ENCODE results near the gene PLXNA2.

Gene PLXNA2

GRCh38 chr1:208083016-208083714, 161.0 kb downstream of the PLXNA2 start:
- Histone ChIP-seq H3K27ac (replicated peaks; ENCODE audit: low read length) (no peak overlapping the region), H2BK15ac (ENCODE audit: low read length) (no peak overlapping the region), H3K14ac (ENCODE audit: low read length) (no peak overlapping the region), H3K9ac (ENCODE audit: low read depth, low read length, poor library complexity) (no peak overlapping the region), H3K4ac (ENCODE audit: low read length) (no peak overlapping the region), H3K4me3 (ENCODE audit: low read length in 2 of 2) (no peak overlapping the region), H3K27me3 (ENCODE audit: control insufficient read depth in 3 of 3, insufficient read depth in 3 of 3, low read depth in 1 of 3, low read length in 3 of 3) (no peaks in the 10 kb centered on the region), H2BK120ac (ENCODE audit: low read depth, low read length) (no peak overlapping the region), H2BK12ac (ENCODE audit: low read length) (no peak overlapping the region), H3K36me3 (replicated peaks in 1 of 2; ENCODE audit: control insufficient read depth in 2 of 2, insufficient read depth in 2 of 2, low read length in 2 of 2) (no peaks in the 10 kb centered on the region), H2AFZ (ENCODE audit: low read length) (peak overlapping the region; percentile 69), H3K4me1 (ENCODE audit: control insufficient read depth in 2 of 2, insufficient read depth in 1 of 2, low read depth in 1 of 2, low read length in 2 of 2) (peaks cover 20 to 27% of the 10 kb centered on the region in 2 donors), H3K4me2 (ENCODE audit: insufficient read depth, low read length, poor library complexity, severe bottlenecking) (no peak overlapping the region), H4K8ac (ENCODE audit: low read depth, low read length) (no peak overlapping the region), H2AK5ac (ENCODE audit: low read depth, low read length) (no peak overlapping the region), H3K23ac (ENCODE audit: low read depth, low read length, poor library complexity) (no peak overlapping the region), H4K91ac (ENCODE audit: low read depth, low read length, poor library complexity) (no peak overlapping the region), H2BK5ac (ENCODE audit: low read length) (no peak overlapping the region), H3K9me3 (replicated peaks in 1 of 2; ENCODE audit: control insufficient read depth in 2 of 2, insufficient read depth in 1 of 2, low read depth in 1 of 2, low read length in 2 of 2) (no peaks in the 10 kb centered on the region), H3K79me1 (ENCODE audit: low read depth, low read length) (no peaks in the 10 kb centered on the region), H3K18ac (ENCODE audit: low read length) (peak overlapping the region; percentile 15)
- no peak for DNase-seq (ENCODE audit: low spot score)
- WGBS, 2 donors (ENCODE audit: extremely low coverage in 2 of 2, insufficient read length in 2 of 2, insufficient replicate concordance in 1 of 2), result no CpG with 5 or more reads among the region's 16 CpGs

GRCh38 chr1:208081972-208082371, 162.2 kb downstream of the PLXNA2 start:
- H3K4ac ChIP-seq (ENCODE audit: low read length), result no peak overlapping the region
- H3K4me1 ChIP-seq (ENCODE audit: control insufficient read depth in 2 of 2, insufficient read depth in 1 of 2, low read depth in 1 of 2, low read length in 2 of 2), result peaks cover 28 to 34% of the 10 kb centered on the region in 2 donors
- H3K9me3 ChIP-seq (replicated peaks in 1 of 2; ENCODE audit: control insufficient read depth in 2 of 2, insufficient read depth in 1 of 2, low read depth in 1 of 2, low read length in 2 of 2), result no peaks in the 10 kb centered on the region
- H2AK5ac ChIP-seq (ENCODE audit: low read depth, low read length), result no peak overlapping the region
- no peak overlapping the region for H2BK120ac ChIP-seq (ENCODE audit: low read depth, low read length)
- H3K27ac ChIP-seq (replicated peaks; ENCODE audit: low read length), result no peak overlapping the region
- no peak for DNase-seq (ENCODE audit: low spot score)
- no peaks in the 10 kb centered on the region for H3K27me3 ChIP-seq (ENCODE audit: control insufficient read depth in 3 of 3, insufficient read depth in 3 of 3, low read depth in 1 of 3, low read length in 3 of 3)
- H3K14ac ChIP-seq (ENCODE audit: low read length), result no peak overlapping the region
- H2BK5ac ChIP-seq (ENCODE audit: low read length), result no peak overlapping the region
- H3K4me2 ChIP-seq (ENCODE audit: insufficient read depth, low read length, poor library complexity, severe bottlenecking), result no peak overlapping the region
- peak overlapping the region; percentile 69 for H2AFZ ChIP-seq (ENCODE audit: low read length)
- H2BK12ac ChIP-seq (ENCODE audit: low read length), result no peak overlapping the region
- H2BK15ac ChIP-seq (ENCODE audit: low read length), result no peak overlapping the region
- no peaks in the 10 kb centered on the region for H3K36me3 ChIP-seq (replicated peaks in 1 of 2; ENCODE audit: control insufficient read depth in 2 of 2, insufficient read depth in 2 of 2, low read length in 2 of 2)
- no peak overlapping the region for H4K91ac ChIP-seq (ENCODE audit: low read depth, low read length, poor library complexity)
- H3K4me3 ChIP-seq (ENCODE audit: low read length in 2 of 2), result peak overlapping the region in 1 of 2 donors; percentile 4
- H3K18ac ChIP-seq (ENCODE audit: low read length), result peak overlapping the region; percentile 17
- no peak overlapping the region for H3K23ac ChIP-seq (ENCODE audit: low read depth, low read length, poor library complexity)
- H3K79me1 ChIP-seq (ENCODE audit: low read depth, low read length), result no peaks in the 10 kb centered on the region
- no CpG with 5 or more reads among the region's 12 CpGs for WGBS, 2 donors (ENCODE audit: extremely low coverage in 2 of 2, insufficient read length in 2 of 2, insufficient replicate concordance in 1 of 2)
- no peak overlapping the region for H3K9ac ChIP-seq (ENCODE audit: low read depth, low read length, poor library complexity)
- no peak overlapping the region for H4K8ac ChIP-seq (ENCODE audit: low read depth, low read length)

GRCh38 chr1:208080396-208081286, 163.5 kb downstream of the PLXNA2 start:
- no peak overlapping the region for H3K9ac ChIP-seq (ENCODE audit: low read depth, low read length, poor library complexity)
- no peaks in the 10 kb centered on the region for H3K9me3 ChIP-seq (replicated peaks in 1 of 2; ENCODE audit: control insufficient read depth in 2 of 2, insufficient read depth in 1 of 2, low read depth in 1 of 2, low read length in 2 of 2)
- H2AFZ ChIP-seq (ENCODE audit: low read length), result no peak overlapping the region
- H4K91ac ChIP-seq (ENCODE audit: low read depth, low read length, poor library complexity), result no peak overlapping the region
- no peak for DNase-seq (ENCODE audit: low spot score)
- no peak overlapping the region for H3K14ac ChIP-seq (ENCODE audit: low read length)
- no peak overlapping the region for H3K23ac ChIP-seq (ENCODE audit: low read depth, low read length, poor library complexity)
- H3K27ac ChIP-seq (replicated peaks; ENCODE audit: low read length), result no peak overlapping the region
- H2AK5ac ChIP-seq (ENCODE audit: low read depth, low read length), result no peak overlapping the region
- no peak overlapping the region for H3K4me2 ChIP-seq (ENCODE audit: insufficient read depth, low read length, poor library complexity, severe bottlenecking)
- H3K4ac ChIP-seq (ENCODE audit: low read length), result no peak overlapping the region
- no peak overlapping the region for H2BK5ac ChIP-seq (ENCODE audit: low read length)
- H3K79me1 ChIP-seq (ENCODE audit: low read depth, low read length), result no peaks in the 10 kb centered on the region
- H3K27me3 ChIP-seq (ENCODE audit: control insufficient read depth in 3 of 3, insufficient read depth in 3 of 3, low read depth in 1 of 3, low read length in 3 of 3), result no peaks in the 10 kb centered on the region
- H4K8ac ChIP-seq (ENCODE audit: low read depth, low read length), result no peak overlapping the region
- no peak overlapping the region for H2BK120ac ChIP-seq (ENCODE audit: low read depth, low read length)
- H2BK15ac ChIP-seq (ENCODE audit: low read length), result no peak overlapping the region
- H3K36me3 ChIP-seq (replicated peaks in 1 of 2; ENCODE audit: control insufficient read depth in 2 of 2, insufficient read depth in 2 of 2, low read length in 2 of 2), result no peaks in the 10 kb centered on the region
- H2BK12ac ChIP-seq (ENCODE audit: low read length), result no peak overlapping the region
- H3K4me3 ChIP-seq (ENCODE audit: low read length in 2 of 2), result no peak overlapping the region
- no peak overlapping the region for H3K18ac ChIP-seq (ENCODE audit: low read length)
- WGBS, 2 donors (ENCODE audit: extremely low coverage in 2 of 2, insufficient read length in 2 of 2, insufficient replicate concordance in 1 of 2), result no CpG with 5 or more reads among the region's 11 CpGs
- H3K4me1 ChIP-seq (ENCODE audit: control insufficient read depth in 2 of 2, insufficient read depth in 1 of 2, low read depth in 1 of 2, low read length in 2 of 2), result peaks cover 28% of the 10 kb centered on the region in 2 donors

- Histone ChIP-seq H3K4me1 (ENCODE audit: control insufficient read depth in 2 of 2, insufficient read depth in 1 of 2, low read depth in 1 of 2, low read length in 2 of 2) (peaks cover 28% of the 10 kb centered on the region in 2 donors), H3K27ac (replicated peaks; ENCODE audit: low read length) (no peak overlapping the region), H3K79me1 (ENCODE audit: low read depth, low read length) (no peaks in the 10 kb centered on the region), H3K4ac (ENCODE audit: low read length) (no peak overlapping the region), H2BK120ac (ENCODE audit: low read depth, low read length) (no peak overlapping the region), H3K36me3 (replicated peaks in 1 of 2; ENCODE audit: control insufficient read depth in 2 of 2, insufficient read depth in 2 of 2, low read length in 2 of 2) (no peaks in the 10 kb centered on the region), H3K27me3 (ENCODE audit: control insufficient read depth in 3 of 3, insufficient read depth in 3 of 3, low read depth in 1 of 3, low read length in 3 of 3) (no peaks in the 10 kb centered on the region), H3K14ac (ENCODE audit: low read length) (no peak overlapping the region), H3K9me3 (replicated peaks in 1 of 2; ENCODE audit: control insufficient read depth in 2 of 2, insufficient read depth in 1 of 2, low read depth in 1 of 2, low read length in 2 of 2) (no peaks in the 10 kb centered on the region), H3K4me2 (ENCODE audit: insufficient read depth, low read length, poor library complexity, severe bottlenecking) (no peak overlapping the region), H2AFZ (ENCODE audit: low read length) (no peak overlapping the region), H2BK15ac (ENCODE audit: low read length) (no peak overlapping the region), H3K4me3 (ENCODE audit: low read length in 2 of 2) (no peak overlapping the region), H3K18ac (ENCODE audit: low read length) (no peak overlapping the region), H4K91ac (ENCODE audit: low read depth, low read length, poor library complexity) (no peak overlapping the region), H3K23ac (ENCODE audit: low read depth, low read length, poor library complexity) (no peak overlapping the region), H4K8ac (ENCODE audit: low read depth, low read length) (no peak overlapping the region), H3K9ac (ENCODE audit: low read depth, low read length, poor library complexity) (no peak overlapping the region), H2AK5ac (ENCODE audit: low read depth, low read length) (no peak overlapping the region), H2BK12ac (ENCODE audit: low read length) (no peak overlapping the region), H2BK5ac (ENCODE audit: low read length) (no peak overlapping the region)
- WGBS, 2 donors (ENCODE audit: extremely low coverage in 2 of 2, insufficient read length in 2 of 2, insufficient replicate concordance in 1 of 2), result no CpG with 5 or more reads among the region's 9 CpGs
- DNase-seq (ENCODE audit: low spot score), result no peak
Observed at GRCh38 chr1:208079161-208079560, 165.0 kb downstream of the PLXNA2 start.

Measured in neuronal stem cell (in vitro differentiated cells).